HS-27A (cell line): ENCODE data around the gene SLC25A52.
"Not testable (repeated sequence)": the region's sequence is repeated elsewhere in the genome, so short reads cannot be mapped to it uniquely, and the experiment has no call there.

Source experiments
- DNase-seq: peaks from one replicate; pipeline ENCODE4 v3.0.0-alpha.2; 2012; ENCODE audit warnings: low read depth, missing footprints

SLC25A52 gene

DNA sequence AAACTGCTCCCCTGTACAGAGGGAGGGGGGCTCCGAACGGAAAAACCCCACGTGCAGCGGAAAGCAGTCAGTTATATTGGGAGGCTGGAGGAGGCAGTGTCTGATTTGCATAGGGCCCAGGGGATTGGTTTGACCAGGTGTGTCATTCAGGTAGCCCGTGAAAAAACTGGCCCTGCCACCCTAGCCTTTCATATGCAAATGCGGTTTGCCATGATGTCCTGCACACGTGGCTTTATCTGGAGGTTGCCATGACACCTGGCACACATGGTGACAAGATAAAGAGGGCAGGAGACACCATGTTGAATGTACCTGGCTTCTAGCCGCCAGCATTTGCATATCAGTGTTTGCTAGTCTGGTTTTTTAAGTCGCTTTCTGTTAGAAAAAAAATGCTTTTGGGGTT lies 20.5 kb downstream of the SLC25A52 start:
- no peak for DNase-seq

DNA sequence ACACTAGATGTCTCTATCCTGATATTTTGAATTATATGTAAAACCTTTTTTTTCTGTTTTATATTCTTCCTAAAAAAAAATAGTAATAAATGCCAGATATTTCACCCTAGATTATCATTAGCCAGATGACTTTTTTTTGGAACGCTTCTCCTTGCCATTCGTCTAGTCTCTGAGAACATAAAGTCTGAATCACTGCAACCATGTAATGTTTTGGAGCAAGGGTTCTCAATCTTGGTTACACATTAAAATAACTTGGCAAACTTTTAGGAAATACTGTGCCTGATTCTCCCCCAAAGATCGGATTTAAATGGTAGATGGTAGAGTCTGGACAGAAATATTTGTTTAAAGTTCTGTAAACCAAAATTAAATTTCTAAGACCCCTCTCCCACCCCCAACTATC lies 21.0 kb downstream of the SLC25A52 start:
- DNase-seq, result no peak

DNA sequence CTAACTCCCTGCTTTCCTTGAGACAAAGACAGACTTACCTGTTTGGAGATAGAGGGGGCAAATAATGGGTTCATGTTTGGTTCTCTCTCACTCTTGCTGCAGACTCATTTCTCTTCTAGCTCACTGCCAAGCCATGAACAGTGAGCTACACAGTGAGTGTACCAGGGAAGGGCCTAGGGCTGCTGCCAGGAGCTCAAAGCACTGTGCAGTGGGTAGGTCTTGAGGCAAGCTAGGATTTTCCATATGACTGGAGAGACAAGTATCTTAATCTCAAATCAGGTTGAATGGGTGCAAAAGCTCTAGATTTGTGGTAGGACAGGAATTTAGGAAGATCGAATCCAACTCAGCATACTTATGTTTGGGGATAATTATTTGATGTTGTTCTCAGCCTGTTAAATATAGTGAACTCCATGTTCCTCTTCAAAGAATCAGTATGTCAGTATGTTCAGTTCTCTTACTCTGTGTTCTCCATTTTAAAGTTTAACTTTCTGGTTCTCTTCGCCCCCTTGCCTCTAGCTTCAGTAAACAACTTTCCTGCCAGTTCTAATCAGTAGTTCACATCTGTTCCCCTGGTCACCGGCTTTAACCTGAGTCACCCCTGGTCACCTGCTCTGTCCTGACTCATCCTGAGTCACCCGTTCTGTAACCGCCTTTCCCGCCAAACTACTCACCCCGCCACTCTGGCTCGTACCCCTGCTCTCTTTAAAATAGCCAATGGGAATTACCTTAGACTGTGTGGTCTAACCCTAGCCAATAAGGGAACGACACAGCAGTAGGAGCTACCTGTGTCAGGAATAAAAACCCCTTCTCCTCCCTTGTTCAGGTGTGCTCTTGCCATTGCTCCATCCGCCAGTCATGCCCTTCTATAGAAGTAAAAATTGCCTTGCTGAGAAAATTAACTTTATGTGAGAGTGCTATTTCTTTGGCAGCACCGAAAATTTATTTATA lies 21.9 kb downstream of the SLC25A52 start:
- no peak for DNase-seq

DNA sequence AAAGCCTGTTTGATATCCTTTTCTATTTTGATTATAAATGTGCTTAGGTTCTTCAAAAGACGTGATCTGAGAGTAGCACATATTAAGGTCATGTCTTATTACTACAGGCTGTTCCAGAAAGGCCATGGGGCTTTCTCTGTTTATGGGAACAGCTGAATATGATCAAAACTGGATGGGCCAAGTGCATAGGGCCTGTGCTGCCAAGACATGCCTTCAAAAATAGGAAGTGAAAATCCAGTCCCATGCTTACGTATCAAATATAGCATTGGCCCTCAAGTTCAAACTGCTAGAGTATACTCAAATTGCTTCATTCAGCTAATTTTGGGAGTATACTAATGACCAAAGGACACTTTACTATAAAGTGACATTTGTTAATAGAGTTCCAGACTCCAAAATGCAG lies 24.1 kb downstream of the SLC25A52 start:
- DNase-seq, result no peak

DNA sequence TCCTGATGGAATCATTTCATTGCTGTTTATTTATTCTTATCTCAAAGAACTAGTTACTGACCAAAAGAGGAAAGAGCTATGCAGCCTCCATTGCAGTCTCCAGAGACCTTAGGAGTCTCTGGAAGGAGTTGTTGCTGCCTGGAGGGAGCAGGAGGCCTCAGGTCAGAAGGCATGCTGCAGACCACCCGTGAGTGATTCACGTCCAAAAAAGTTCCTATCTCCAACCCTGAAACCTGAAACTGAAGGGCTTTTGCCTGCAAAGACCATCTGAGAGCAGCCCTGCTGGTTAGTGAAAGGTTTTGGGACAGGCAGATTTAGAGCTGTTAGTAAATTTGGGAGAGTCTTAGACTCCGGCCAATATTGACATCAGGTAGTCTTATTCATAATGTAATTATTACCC lies 29.1 kb downstream of the SLC25A52 start:
- no peak for DNase-seq

DNA sequence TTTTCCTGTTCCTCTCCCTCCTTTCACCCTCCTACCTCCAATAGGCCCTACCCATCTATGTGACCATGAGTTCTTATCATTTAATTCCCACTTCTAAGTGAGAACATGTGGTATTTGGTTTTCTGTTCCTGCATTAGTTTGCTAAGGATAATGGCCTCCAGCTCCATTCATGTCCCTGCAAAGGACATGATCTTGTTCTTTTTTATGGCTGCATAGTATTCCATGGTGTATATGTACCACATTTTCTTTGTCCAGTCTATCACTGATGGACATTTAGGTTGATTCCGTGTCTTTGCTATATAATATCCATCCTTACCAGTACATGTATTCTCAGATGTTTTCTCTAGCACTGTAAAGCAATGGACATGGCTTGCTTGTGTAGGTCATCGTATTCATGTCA lies 31.5 kb downstream of the SLC25A52 start:
- not testable (repeated sequence) for DNase-seq

DNA sequence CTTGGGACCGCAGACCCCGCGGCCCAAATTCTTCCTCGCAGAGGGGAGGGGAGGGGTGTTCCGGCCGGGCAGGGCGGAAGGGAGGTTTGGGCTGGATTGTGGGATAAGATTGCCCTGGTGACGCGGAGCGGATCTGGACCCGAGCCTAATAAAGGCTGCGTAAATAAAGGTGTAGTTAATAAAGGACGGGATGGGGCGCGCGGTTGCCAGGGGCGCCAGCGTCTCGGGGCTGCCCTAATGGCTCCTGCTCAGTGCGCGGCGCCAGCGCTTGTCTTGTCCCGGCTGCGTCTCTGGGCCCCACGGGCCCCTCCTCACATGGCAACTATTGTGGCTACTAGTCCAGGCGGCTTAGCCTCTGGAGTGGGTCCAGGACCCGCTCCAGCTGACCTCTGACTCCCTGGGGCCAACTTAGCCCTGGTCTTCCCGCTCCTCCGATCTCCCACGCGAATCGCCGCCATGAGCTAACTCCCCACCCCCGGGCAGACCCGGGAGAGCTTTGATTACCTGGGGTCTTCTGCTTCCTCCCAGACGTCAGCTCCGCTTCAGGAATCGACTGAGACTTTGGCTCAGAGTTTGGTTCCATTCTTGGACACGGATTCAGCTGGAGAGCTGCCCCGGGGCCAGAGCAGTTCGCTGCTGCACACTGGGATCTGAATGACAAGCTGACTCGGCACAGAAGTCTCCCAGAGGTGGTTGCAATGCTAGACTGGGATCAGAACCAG lies 36.5 kb downstream of the SLC25A52 start:
- no peak for DNase-seq

DNA sequence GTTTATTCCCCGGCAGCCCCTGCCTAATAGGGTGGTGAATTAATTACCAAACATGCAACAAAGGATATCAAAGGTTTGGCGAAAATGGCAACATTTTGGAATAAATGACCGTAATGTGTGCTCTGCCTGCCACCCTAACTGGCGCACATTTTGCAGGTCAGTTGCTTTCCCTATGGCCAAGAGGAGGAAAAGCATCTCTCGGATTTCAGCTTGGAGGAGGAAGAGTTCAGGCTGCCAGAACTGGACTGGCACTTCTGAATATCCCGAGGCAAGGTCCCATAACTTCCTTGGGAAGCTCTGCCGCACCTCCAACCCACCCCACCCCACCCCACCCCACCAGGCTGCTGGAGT lies 37.1 kb downstream of the SLC25A52 start:
- no peak for DNase-seq

DNA sequence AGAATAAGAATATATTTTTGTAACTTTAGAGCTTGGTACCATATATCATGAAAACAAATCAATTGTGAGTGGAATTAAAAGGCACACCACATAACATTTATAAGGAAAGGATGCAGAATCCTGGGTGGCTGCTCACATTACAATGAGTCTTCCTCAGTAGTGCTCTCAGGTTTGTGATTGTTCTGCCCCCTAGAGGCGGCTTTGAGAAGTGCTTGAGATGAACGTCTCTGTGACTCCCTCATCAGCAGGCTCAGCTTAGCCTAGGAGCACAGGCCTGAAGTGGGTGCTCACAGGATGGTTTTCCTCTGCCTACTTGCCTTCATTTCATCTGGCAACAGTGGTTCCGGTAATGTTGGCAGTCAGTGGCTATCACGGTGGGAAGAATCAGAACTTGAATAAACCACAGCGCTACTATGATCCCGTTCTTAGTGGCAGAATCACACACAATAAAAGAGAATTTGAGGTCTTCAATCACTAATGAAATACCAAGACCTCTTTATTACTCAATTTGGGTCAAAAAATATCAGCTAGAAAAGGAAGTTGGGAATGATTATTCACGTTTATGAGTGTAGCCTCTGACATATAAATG lies 38.2 kb downstream of the SLC25A52 start:
- peak; percentile 24 for DNase-seq

DNA sequence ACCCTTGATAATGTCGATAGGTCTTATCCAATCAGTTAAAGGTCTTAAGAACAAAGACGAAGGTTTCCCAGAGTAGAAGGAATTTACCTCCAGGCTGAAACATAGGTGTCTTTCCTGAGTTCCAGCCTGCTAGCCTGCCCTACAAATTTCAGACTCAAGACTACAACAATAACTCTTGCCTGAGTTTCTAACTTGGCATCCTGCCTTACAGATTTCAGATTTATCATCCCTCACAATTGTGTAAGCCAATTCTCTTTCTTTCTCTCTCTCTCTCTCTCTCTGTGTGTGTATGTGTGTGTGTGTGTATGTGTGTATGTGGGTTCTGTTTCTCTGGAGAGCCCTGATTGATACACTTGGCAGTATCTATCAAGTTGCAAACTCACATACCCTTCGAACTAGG lies 39.1 kb downstream of the SLC25A52 start:
- DNase-seq, result no peak

DNA sequence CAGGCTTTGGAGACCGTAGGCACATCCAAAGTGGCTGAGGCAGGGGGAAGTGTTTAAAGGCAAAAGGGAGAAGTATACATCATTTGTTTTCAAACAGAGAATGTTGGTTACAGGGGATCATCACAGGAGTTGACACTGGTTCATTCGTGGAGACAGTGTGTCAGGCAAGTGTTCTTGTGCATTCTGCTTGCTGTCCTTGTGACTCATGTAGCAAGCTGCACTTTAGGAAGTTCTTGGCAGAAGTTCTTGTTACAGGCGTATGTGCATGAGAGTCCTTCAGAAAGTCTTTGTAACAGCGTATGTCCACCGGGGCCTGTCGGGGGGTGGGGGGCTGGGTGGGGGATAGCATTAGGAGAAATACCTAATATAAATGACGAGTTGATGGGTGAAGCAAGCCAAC lies 39.8 kb downstream of the SLC25A52 start:
- no peak for DNase-seq

DNA sequence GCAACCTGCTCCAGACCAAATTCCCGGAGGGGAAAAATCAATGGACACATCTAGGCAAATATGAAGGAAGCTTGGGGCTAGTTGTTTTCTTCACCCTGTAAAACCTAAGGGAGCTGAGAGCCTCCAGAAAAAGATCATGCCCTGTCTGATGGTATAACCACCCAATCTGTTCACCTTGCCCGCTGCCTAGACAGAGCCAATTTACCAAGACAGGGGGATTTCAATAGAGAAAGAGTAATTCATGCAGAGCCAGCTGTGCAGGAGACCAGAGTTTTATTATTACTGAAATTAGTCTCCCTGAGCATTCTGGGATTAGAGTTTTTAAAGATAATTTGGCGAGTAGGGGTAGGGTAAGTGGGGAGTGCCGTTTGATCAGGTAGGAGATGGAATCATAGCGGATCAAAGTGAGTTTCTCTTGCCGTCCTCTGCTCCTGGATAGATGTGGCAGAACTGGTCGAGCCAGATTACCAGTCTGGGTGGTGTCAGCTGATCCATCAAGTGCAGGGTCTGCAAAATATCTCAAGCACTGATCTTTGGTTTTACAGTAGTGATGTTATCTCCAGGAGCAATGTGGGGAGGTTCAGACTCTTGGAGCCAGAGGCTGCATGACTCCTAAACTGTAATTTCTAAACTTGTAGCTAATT lies 41.2 kb downstream of the SLC25A52 start:
- no peak for DNase-seq

DNA sequence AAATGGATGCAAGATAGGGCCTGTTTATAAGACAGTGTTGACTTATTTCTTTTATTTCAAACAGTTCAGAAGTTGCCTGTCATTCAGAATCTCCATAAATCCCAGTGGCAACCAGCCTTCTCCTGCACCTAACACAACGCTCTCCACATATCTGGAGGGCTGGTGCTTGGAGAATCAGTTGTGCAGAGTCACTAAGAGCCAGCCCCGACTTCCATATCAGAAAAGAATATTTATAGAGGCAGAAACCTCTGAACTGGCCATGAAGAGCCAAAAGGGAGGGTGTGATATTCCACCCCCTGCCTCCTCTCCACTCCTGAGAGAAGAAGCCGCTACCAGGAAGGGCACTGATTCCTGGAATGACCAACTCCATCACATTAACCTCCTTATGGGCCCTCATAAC lies 42.3 kb downstream of the SLC25A52 start:
- DNase-seq, result no peak

DNA sequence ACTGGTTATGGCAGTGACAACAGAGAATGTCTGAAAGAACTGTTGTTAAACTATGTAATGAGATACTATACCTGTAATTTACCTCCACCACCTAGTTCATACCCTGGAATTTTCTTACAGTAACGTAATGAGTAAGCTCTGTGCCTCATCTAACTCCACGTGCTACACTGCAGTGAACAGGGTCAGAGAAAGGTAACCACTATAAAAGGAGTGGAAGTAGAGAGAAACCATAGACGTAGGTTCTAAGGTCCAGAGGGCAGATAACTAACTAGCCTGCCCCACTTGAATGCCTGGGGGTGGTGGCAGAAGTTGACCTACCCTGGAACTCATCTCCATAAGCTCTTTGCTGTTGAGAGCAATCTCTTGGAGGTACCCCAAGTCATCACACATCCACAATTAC lies 44.3 kb downstream of the SLC25A52 start:
- DNase-seq, result no peak

DNA sequence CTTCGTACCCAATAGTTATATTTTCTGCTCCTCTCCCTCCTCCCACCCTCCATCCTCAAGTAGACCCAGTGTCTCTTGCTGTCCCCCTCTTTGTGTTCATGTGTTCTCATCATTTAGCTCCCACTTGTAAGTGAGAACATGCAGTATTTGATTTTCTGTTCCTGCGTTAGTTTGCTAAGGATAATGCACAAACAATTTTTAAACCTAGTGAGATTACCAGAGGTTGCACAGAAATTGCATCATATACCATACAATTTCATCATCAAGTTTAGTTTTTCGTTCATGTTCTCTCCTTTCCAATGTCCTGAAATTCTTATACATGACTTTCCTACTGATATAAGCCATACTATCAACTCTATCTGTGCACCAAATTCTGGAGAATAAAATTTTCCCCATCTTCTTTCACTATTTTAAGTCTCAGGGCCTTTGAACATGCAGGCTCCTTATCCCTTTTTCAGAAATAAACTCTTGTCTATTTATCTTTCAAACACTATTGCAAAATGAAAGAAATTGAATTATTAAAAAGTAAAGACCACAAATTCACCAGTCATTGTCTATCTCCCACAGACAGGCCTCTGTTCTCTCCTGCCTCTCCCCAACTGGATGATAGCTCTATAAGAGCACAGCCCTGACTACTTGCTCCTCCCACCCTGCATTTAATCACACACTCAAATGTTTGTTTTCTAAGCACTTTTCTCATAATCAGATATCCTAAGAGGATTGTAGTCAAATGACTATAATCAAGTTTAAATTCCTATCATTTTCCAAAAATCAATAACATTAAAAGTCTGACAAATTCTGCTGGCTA lies 49.1 kb downstream of the SLC25A52 start:
- DNase-seq, result no peak

DNA sequence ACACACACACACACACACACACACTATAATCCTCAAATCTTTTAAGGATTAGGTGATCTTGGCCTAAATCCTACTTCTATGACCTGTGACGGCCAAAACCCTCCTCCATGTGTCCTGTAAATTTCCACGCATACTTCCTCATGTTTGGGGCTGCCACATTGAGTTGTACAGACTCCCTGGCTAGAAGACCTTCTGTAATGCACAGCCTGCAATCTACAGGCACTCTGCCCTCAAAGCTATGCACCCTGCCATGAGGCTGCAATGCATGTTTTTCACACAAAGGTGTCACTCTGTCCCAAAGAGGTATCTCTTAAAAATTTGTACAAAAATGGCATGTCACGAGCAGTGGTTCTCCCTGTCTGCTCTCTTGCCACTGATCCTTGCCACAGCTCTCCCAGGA lies 49.9 kb downstream of the SLC25A52 start:
- no peak for DNase-seq
